ENCODE measurements around the gene LANCL1.
"Not testable (repeated sequence)": the region's sequence is repeated elsewhere in the genome, so short reads cannot be mapped to it uniquely, and the experiment has no call there.

LANCL1 gene

GRCh38 chr2:210459407-210459806 is 17.2 kb downstream of the LANCL1 start:
- DNase-seq (ENCODE audit: low spot score) = no peak

GRCh38 chr2:210458395-210458794 is 18.2 kb downstream of the LANCL1 start:
- DNase-seq (ENCODE audit: low spot score) = no peak

GRCh38 chr2:210456571-210456970 is 20.0 kb downstream of the LANCL1 start:
- no peak for DNase-seq (ENCODE audit: low spot score)

- no peak for DNase-seq (ENCODE audit: low spot score)
Measured at GRCh38 chr2:210454336-210454735, 22.2 kb downstream of the LANCL1 start.

- DNase-seq (ENCODE audit: low spot score) = no peak
Measured at GRCh38 chr2:210452194-210452593, 24.4 kb downstream of the LANCL1 start.

- not testable (repeated sequence) for DNase-seq (ENCODE audit: low spot score)
Measured at GRCh38 chr2:210450942-210451341, 25.6 kb downstream of the LANCL1 start.

- DNase-seq (ENCODE audit: low spot score) = no peak
Measured at GRCh38 chr2:210445732-210446131, 30.8 kb downstream of the LANCL1 start.

- peak; percentile 54 for DNase-seq (ENCODE audit: low spot score)
Measured at GRCh38 chr2:210445116-210445707, 31.3 kb downstream of the LANCL1 start.

- DNase-seq (ENCODE audit: low spot score) = no peak
Measured at GRCh38 chr2:210443527-210443926, 33.0 kb downstream of the LANCL1 start.

GRCh38 chr2:210442878-210443277 is 33.7 kb downstream of the LANCL1 start:
- no peak for DNase-seq (ENCODE audit: low spot score)

- DNase-seq (ENCODE audit: low spot score) = no peak
Measured at GRCh38 chr2:210442457-210442856, 34.1 kb downstream of the LANCL1 start.

- no peak for DNase-seq (ENCODE audit: low spot score)
Measured at GRCh38 chr2:210440206-210440605, 36.4 kb downstream of the LANCL1 start.

- DNase-seq (ENCODE audit: low spot score) = no peak
Measured at GRCh38 chr2:210435439-210435838, 41.1 kb downstream of the LANCL1 start.

- DNase-seq (ENCODE audit: low spot score) = no peak
Measured at GRCh38 chr2:210432633-210433032, 43.9 kb downstream of the LANCL1 start.

- DNase-seq (ENCODE audit: low spot score) = no peak
Measured at GRCh38 chr2:210429403-210430137, 47.0 kb downstream of the LANCL1 start.

GRCh38 chr2:210428393-210429179 is 48.0 kb downstream of the LANCL1 start:
- no peak for DNase-seq (ENCODE audit: low spot score)

- not testable (repeated sequence) for DNase-seq (ENCODE audit: low spot score)
Measured at GRCh38 chr2:210427309-210427708, 49.2 kb downstream of the LANCL1 start.

GRCh38 chr2:210422366-210422765 is 54.2 kb downstream of the LANCL1 start:
- DNase-seq (ENCODE audit: low spot score) = no peak

GRCh38 chr2:210421916-210422315 is 54.6 kb downstream of the LANCL1 start:
- peak; percentile 37 for DNase-seq (ENCODE audit: low spot score)

- no peak for DNase-seq (ENCODE audit: low spot score)
Measured at GRCh38 chr2:210412660-210413059, 63.9 kb downstream of the LANCL1 start.

- no peak for DNase-seq (ENCODE audit: low spot score)
Measured at GRCh38 chr2:210410542-210410941, 66.0 kb downstream of the LANCL1 start.

GRCh38 chr2:210399440-210400041 is 77.0 kb downstream of the LANCL1 start:
- peak; percentile 4 for DNase-seq (ENCODE audit: low spot score)

- no peak for DNase-seq (ENCODE audit: low spot score)
Measured at GRCh38 chr2:210392469-210392881, 84.1 kb downstream of the LANCL1 start.

All from GM03348 (cell line).